ENCODE data around the gene FYB1. TPM values are rescaled to one million over a fixed set of nuclear protein-coding genes. Genes with fewer than 3 reads are reported as not detected.

FYB1 gene
- total RNA-seq, 4 donors from 2014 or later = 2.8 to 14.1 (median 11.9) TPM

GRCh38 chr5:39172593-39172992 is 46.8 kb downstream of the FYB1 start:
- intact Hi-C loops (cut with DNase I) = no loop called here
- Histone ChIP-seq H3K4me3 (no peak overlapping the region), H3K9me3 (no peaks in the 10 kb centered on the region), H3K4me1 (peaks cover 0 to 10% (median 0%) of the 10 kb centered on the region in 3 donors), H3K27me3 (no peaks in the 10 kb centered on the region), H3K27ac (no peak overlapping the region), H3K36me3 (no peaks in the 10 kb centered on the region)
- no peak for DNase-seq
- 86 to 89% methylated on average over 2 of the region's 2 CpGs for WGBS, 2 donors
- TF ChIP-seq POLR2A (IDR thresholded peaks at IDR 0.05) (no peak), CTCF (IDR thresholded peaks at IDR 0.05) (no peak)

GRCh38 chr5:39171647-39172046 is 47.7 kb downstream of the FYB1 start:
- WGBS, 2 donors = 53 to 65% methylated on average over 4 of the region's 4 CpGs
- Histone ChIP-seq H3K27ac (no peak overlapping the region), H3K9me3 (no peaks in the 10 kb centered on the region), H3K27me3 (no peaks in the 10 kb centered on the region), H3K4me3 (no peak overlapping the region), H3K4me1 (peaks cover 0 to 14% (median 0%) of the 10 kb centered on the region in 3 donors), H3K36me3 (no peaks in the 10 kb centered on the region)
- intact Hi-C loops (cut with DNase I) = no loop called here
- no peak for TF ChIP-seq CTCF (IDR thresholded peaks at IDR 0.05)
- TF ChIP-seq POLR2A (IDR thresholded peaks at IDR 0.05) = no peak
- DNase-seq = no peak

- H3K27me3 ChIP-seq = no peaks in the 10 kb centered on the region
- H3K9me3 ChIP-seq = no peaks in the 10 kb centered on the region
- DNase-seq = no peak
- no peak overlapping the region for H3K27ac ChIP-seq
- H3K4me1 ChIP-seq = peaks cover 0 to 11% (median 0%) of the 10 kb centered on the region in 3 donors
- WGBS, 2 donors = 81 to 82% methylated on average over 4 of the region's 4 CpGs
- TF ChIP-seq CTCF (IDR thresholded peaks at IDR 0.05) (no peak), POLR2A (IDR thresholded peaks at IDR 0.05) (no peak)
- no peaks in the 10 kb centered on the region for H3K36me3 ChIP-seq
- no peak overlapping the region for H3K4me3 ChIP-seq
- intact Hi-C loops (cut with DNase I) = no loop called here
Measured at GRCh38 chr5:39169081-39169480, 50.3 kb downstream of the FYB1 start.

- H3K9me3 ChIP-seq = no peaks in the 10 kb centered on the region
- WGBS, 2 donors = 74 to 85% methylated on average over 2 of the region's 2 CpGs
- no peak overlapping the region for H3K27ac ChIP-seq
- H3K27me3 ChIP-seq = no peaks in the 10 kb centered on the region
- peaks cover 0 to 14% (median 0%) of the 10 kb centered on the region in 3 donors for H3K4me1 ChIP-seq
- intact Hi-C loops (cut with DNase I) = no loop called here
- no peak for DNase-seq
- no peaks in the 10 kb centered on the region for H3K36me3 ChIP-seq
- H3K4me3 ChIP-seq = no peak overlapping the region
- TF ChIP-seq POLR2A (IDR thresholded peaks at IDR 0.05) (no peak), CTCF (IDR thresholded peaks at IDR 0.05) (no peak)
Measured at GRCh38 chr5:39167972-39168342, 51.4 kb downstream of the FYB1 start.

- WGBS, 2 donors = 59 to 78% methylated on average over 5 of the region's 5 CpGs
- H3K4me1 ChIP-seq = peaks cover 0 to 14% (median 0%) of the 10 kb centered on the region in 3 donors
- no peaks in the 10 kb centered on the region for H3K27me3 ChIP-seq
- H3K9me3 ChIP-seq = no peaks in the 10 kb centered on the region
- intact Hi-C loops (cut with DNase I) = no loop called here
- DNase-seq = no peak
- no peaks in the 10 kb centered on the region for H3K36me3 ChIP-seq
- H3K4me3 ChIP-seq = no peak overlapping the region
- no peak for TF ChIP-seq POLR2A (IDR thresholded peaks at IDR 0.05)
- TF ChIP-seq CTCF (IDR thresholded peaks at IDR 0.05) = no peak
- H3K27ac ChIP-seq = no peak overlapping the region
Measured at GRCh38 chr5:39167141-39167971, 52.0 kb downstream of the FYB1 start.

All from esophagus squamous epithelium (tissue), 5 donors.